Kidney (tissue), 14 donors: Measurements from ENCODE around the gene PTPDC1. TPM values are rescaled to one million over a fixed set of nuclear protein-coding genes. Genes with fewer than 3 reads are reported as not detected.

Source experiments
- DNase-seq, 5 donors: peaks; one replicate each; pipeline ENCODE4 v3.0.0-alpha.2; 2013 to 2020
- FAIRE-seq: peaks from 2 replicates; lab custom pipeline; 2012; peaks lifted over from hg19 to GRCh38; lab: Jason Lieb, UNC
- H3K27ac ChIP-seq, 2 donors: one replicate each; pipeline ENCODE4 v1.7.0; 2013; ENCODE audit warnings: low read depth in 2 of 2, low read length in 2 of 2, inconsistent platforms in 1 of 2
- H3K27me3 ChIP-seq: one replicate; pipeline ENCODE4 v1.7.1; 2013; ENCODE audit warnings: low read length, inconsistent platforms; ENCODE audit not compliant: control insufficient read depth, insufficient read depth
- H3K36me3 ChIP-seq, 3 donors: one replicate each; pipeline versions ENCODE4 v1.7.0 to v1.7.1; 2013; ENCODE audit warnings: low read length in 3 of 3, control low read depth in 1 of 3, inconsistent platforms in 1 of 3; ENCODE audit not compliant: insufficient read depth in 3 of 3, control insufficient read depth in 2 of 3
- H3K4me1 ChIP-seq, 3 donors: one replicate each; pipeline versions ENCODE4 v1.7.0 to v1.7.1; 2013; ENCODE audit warnings: low read length in 3 of 3, inconsistent platforms in 1 of 3, low read depth in 1 of 3; ENCODE audit not compliant: control insufficient read depth in 2 of 3, insufficient read depth in 2 of 3
- H3K4me3 ChIP-seq, 3 donors: one replicate each; pipeline versions ENCODE4 v1.7.0 to v1.8.1; 2013; ENCODE audit warnings: low read length in 3 of 3, control low read depth in 1 of 3, inconsistent platforms in 1 of 3
- H3K9ac ChIP-seq, 3 donors: one replicate each; pipeline versions ENCODE4 v1.7.0 to v1.7.1; 2013; ENCODE audit warnings: low read length in 3 of 3, control low read depth in 1 of 3, inconsistent platforms in 1 of 3
- H3K9me3 ChIP-seq, 3 donors: one replicate each; pipeline versions ENCODE4 v1.7.0 to v1.7.1; 2013; ENCODE audit warnings: low read length in 3 of 3, control low read depth in 1 of 3, inconsistent platforms in 1 of 3; ENCODE audit not compliant: control insufficient read depth in 2 of 3, insufficient read depth in 1 of 3
- CTCF ChIP-seq: IDR thresholded peaks from 3 replicates; pipeline ENCODE4 v1.5.1; 2012; ENCODE audit warnings: mild to moderate bottlenecking, moderate library complexity, borderline replicate concordance; ENCODE audit not compliant: insufficient read depth; ENCODE audit errors: extremely low read depth
- intact Hi-C: fragments of 100-400 bp; cut with DNase I; formaldehyde crosslinking; loops from one replicate; pipeline ENCODE4 v1.11.1; 2022
- polyA plus RNA-seq: library from polyadenylated mRNA; stranded (reverse); fragments of 350-450 nt; fragmentation: Illumina TruSeq; extraction: RNeasy Lipid Tissue Mini Kit (QIAGEN cat#74804); gene quantifications from one replicate; pipeline ENCODE4 v1.2.3, GENCODE V29; 2014; ENCODE audit warnings: low read depth, low replicate concordance; ENCODE audit not compliant: insufficient read depth
- total RNA-seq: library from RNA; stranded (reverse); fragmentation: NEBNext Ultra II Directional; extraction: Animal tissue kit (Norgen Biotek cat#: 25700); gene quantifications from one replicate; pipeline ENCODE4 v1.2.1, GENCODE V29; 2021
- donor health status: control.
- donor health status: control.
- donor health status: control.
- donor health status: control.
- donor health status: control.
- donor health status: DM: yes; HTN: yes; CAD: no.
- donor health status: Normal renal cell carcinoma (clear cell type).

The PTPDC1 gene
- total and polyA plus RNA-seq, 2 donors from 2014 or later = 2.8 to 8.7 TPM

DNA sequence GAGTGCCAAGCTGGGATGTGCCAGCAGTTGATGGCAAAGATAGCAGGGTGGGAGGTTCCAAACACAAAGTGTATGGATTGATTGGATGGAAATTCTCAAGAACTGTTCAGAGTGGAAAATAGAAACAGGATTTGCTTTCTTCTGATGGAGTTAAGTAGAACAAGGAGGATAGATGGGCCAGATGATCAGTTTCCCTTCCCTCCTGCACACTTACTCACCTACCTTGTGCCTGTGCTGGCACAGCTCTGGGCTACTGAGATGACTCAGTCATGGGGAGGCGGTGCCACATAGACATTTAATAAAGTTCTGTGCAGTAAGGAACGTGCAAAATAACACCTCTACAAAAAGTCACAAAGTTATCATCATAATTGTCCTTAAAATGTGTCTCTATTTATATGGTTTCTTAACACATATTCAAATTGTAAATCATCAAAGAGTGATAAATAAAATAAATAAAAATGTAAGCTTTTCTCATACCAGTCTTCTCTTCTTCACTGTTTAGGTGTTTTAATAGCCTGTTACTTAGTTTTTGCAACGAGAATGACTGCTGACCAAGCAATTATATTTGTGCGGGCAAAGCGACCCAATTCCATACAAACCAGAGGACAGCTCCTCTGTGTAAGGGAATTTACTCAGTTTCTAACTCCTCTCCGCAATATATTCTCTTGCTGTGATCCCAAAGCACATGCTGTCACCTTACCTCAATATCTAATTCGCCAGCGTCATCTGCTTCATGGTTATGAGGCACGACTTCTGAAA is 12.7 kb downstream of the PTPDC1 start:
- TF ChIP-seq CTCF = no peak
- H3K36me3 ChIP-seq = peaks cover 0 to 5% (median 0%) of the 10 kb centered on the region in 3 donors
- H3K4me1 ChIP-seq = no peaks in the 10 kb centered on the region
- H3K9me3 ChIP-seq = no peaks in the 10 kb centered on the region
- H3K27me3 ChIP-seq = no peaks in the 10 kb centered on the region
- FAIRE-seq = no peak
- no peak overlapping the region for H3K27ac ChIP-seq
- no peak overlapping the region for H3K9ac ChIP-seq
- DNase-seq = no peak
- H3K4me3 ChIP-seq = no peak overlapping the region
- intact Hi-C loops = no loop called here

GRCh38 chr9:94097788-94098414 is 13.6 kb downstream of the PTPDC1 start:
- Histone ChIP-seq H3K9ac (no peak overlapping the region), H3K27ac (no peak overlapping the region), H3K4me1 (no peaks in the 10 kb centered on the region), H3K4me3 (no peak overlapping the region), H3K27me3 (no peaks in the 10 kb centered on the region), H3K36me3 (peaks cover 0 to 5% (median 0%) of the 10 kb centered on the region in 3 donors), H3K9me3 (no peaks in the 10 kb centered on the region)
- FAIRE-seq (no peak), DNase-seq (no peak)
- intact Hi-C loops = no loop called here
- TF ChIP-seq CTCF = no peak

GRCh38 chr9:94100152-94100879 is 16.1 kb downstream of the PTPDC1 start:
- Histone ChIP-seq H3K9ac (no peak overlapping the region), H3K27me3 (no peaks in the 10 kb centered on the region), H3K4me3 (no peak overlapping the region), H3K9me3 (no peaks in the 10 kb centered on the region), H3K27ac (no peak overlapping the region), H3K36me3 (peaks cover 0 to 5% (median 0%) of the 10 kb centered on the region in 3 donors), H3K4me1 (no peaks in the 10 kb centered on the region)
- FAIRE-seq (no peak), DNase-seq (no peak)
- no peak for TF ChIP-seq CTCF
- intact Hi-C loops = no loop called here
